Measurements from ENCODE around the gene ORM2. TPM values are rescaled to one million over a fixed set of nuclear protein-coding genes. Genes with fewer than 3 reads are reported as not detected.

Gene ORM2
- total and polyA plus RNA-seq, 2 of the 8 experiments (the other 6 are each of a cell fraction or from before 2014, with no cell fraction given), result 1.3 TPM; not detected in 1

GRCh38 chr9:114343471-114344187 lies 14.0 kb downstream of the ORM2 start:
- no peak overlapping the region for H3K18ac ChIP-seq (ENCODE audit: extremely low read depth, low read length)
- H2BK12ac ChIP-seq (ENCODE audit: low read depth, low read length), result no peak overlapping the region
- H3K9ac ChIP-seq (replicated peaks in 1 of 4; ENCODE audit: extremely low read depth in 1 of 4, low read depth in 3 of 4, low read length in 3 of 4), result no peak overlapping the region
- H2BK20ac ChIP-seq (ENCODE audit: low read length), result no peak overlapping the region
- H3K27ac ChIP-seq (ENCODE audit: low read depth, low read length), result no peak overlapping the region
- WGBS, 2 experiments (ENCODE audit: extremely low coverage in 1 of 2, insufficient coverage in 1 of 2, insufficient read length in 1 of 2, insufficient replicate concordance in 2 of 2, low coverage in 1 of 2, low lambda C conversion rate in 2 of 2, missing lambda C conversion rate in 1 of 2), result 87% methylated on average over 9 of the region's 9 CpGs; no CpG with 5 or more reads in 1 of the 2 experiments
- H4K20me1 ChIP-seq (replicated peaks in 1 of 2; ENCODE audit: control insufficient read depth in 1 of 2, insufficient read depth in 2 of 2, low read length in 2 of 2), result peaks cover 0 to 2% of the 10 kb centered on the region in 2 experiments
- H3K79me1 ChIP-seq (ENCODE audit: low read depth, low read length), result no peaks in the 10 kb centered on the region
- no peak overlapping the region for H2BK120ac ChIP-seq (replicated peaks; ENCODE audit: low read depth, low read length)
- no peak overlapping the region for H3K14ac ChIP-seq (ENCODE audit: insufficient read length)
- POLR2A ChIA-PET (ENCODE audit: partially characterized antibody), result interaction anchor here (1.1 to 2.5 kb wide), 3 partner anchors 12 to 45 kb away, joined by 3 to 8 read pairs (median 4); no protein-coding TSS in a partner anchor
- no peak overlapping the region for H3K56ac ChIP-seq (replicated peaks; ENCODE audit: insufficient read length, low read depth, low read length)
- H2BK15ac ChIP-seq (ENCODE audit: low read length), result no peak overlapping the region
- no peaks in the 10 kb centered on the region for H3K9me3 ChIP-seq (ENCODE audit: insufficient read depth in 2 of 2, low read depth in 1 of 2, low read length in 1 of 2)
- H3K4ac ChIP-seq (replicated peaks; ENCODE audit: insufficient read length, low read depth, low read length), result no peak overlapping the region
- CTCF ChIA-PET (ENCODE audit: partially characterized antibody), result interaction anchor here (1.0 to 2.8 kb wide), 5 partner anchors 10 to 65 kb away, joined by 3 to 14 read pairs (median 4); no protein-coding TSS in a partner anchor
- H3K4me1 ChIP-seq (replicated peaks in 1 of 4; ENCODE audit: control insufficient read depth in 3 of 4, insufficient read depth in 4 of 4, low read length in 3 of 4), result peaks cover 0 to 2% (median under 1%) of the 10 kb centered on the region in 4 experiments; a peak in 4 of 7 replicates
- peaks cover 12 to 74% (median 50%) of the 10 kb centered on the region in 4 experiments for H3K36me3 ChIP-seq (ENCODE audit: control insufficient read depth in 2 of 4, insufficient read depth in 4 of 4, low read length in 3 of 4)
- no peak overlapping the region for H3K4me2 ChIP-seq (ENCODE audit: insufficient read depth in 1 of 2, low read depth in 2 of 2, low read length in 2 of 2)
- no peak for FAIRE-seq
- H4K8ac ChIP-seq (ENCODE audit: extremely low read depth, insufficient read depth, low read length), result no peak overlapping the region
- H3K4me3 ChIP-seq (ENCODE audit: extremely low read depth in 1 of 4, insufficient read depth in 2 of 4, low read depth in 3 of 4, low read length in 4 of 4), result no peak overlapping the region
- no peaks in the 10 kb centered on the region for H3K23me2 ChIP-seq (ENCODE audit: low read depth, low read length)
- no peak overlapping the region for H2BK5ac ChIP-seq (ENCODE audit: low read depth, low read length)
- no peak overlapping the region for H4K5ac ChIP-seq (ENCODE audit: insufficient read length, low read depth, low read length)
- H4K91ac ChIP-seq (replicated peaks; ENCODE audit: insufficient read length, low read length), result no peak overlapping the region
- H2AK5ac ChIP-seq (ENCODE audit: low read depth, low read length), result no peak overlapping the region
- H2AFZ ChIP-seq (ENCODE audit: low read length), result no peak overlapping the region
- H3K79me2 ChIP-seq (ENCODE audit: control insufficient read depth in 1 of 2, insufficient read depth in 2 of 2, low read length in 2 of 2), result no peaks in the 10 kb centered on the region
- no peaks in the 10 kb centered on the region for H3K27me3 ChIP-seq (replicated peaks in 1 of 4; ENCODE audit: control insufficient read depth in 3 of 4, extremely low read depth in 1 of 4, insufficient read depth in 3 of 4, low read length in 3 of 4)
- no peak for DNase-seq (ENCODE audit: low read depth in 1 of 2, low spot score in 2 of 2)
- H3K23ac ChIP-seq (ENCODE audit: insufficient read length), result no peak overlapping the region
- TF ChIP-seq KDM4A (IDR thresholded peaks at IDR 0.05; ENCODE audit: low read depth, low read length, severe bottlenecking) (no peak), BRCA1 (IDR thresholded peaks at IDR 0.05; ENCODE audit: low read depth, low read length) (no peak), SUZ12 (IDR thresholded peaks at IDR 0.05; ENCODE audit: low read length) (no peak), RAD21 (IDR thresholded peaks at IDR 0.05 in 1 of 2, conservative IDR thresholded peaks at IDR 0.05 in 1 of 2; ENCODE audit: low read depth in 2 of 2, low read length in 2 of 2) (no peak), ZNF274 (IDR thresholded peaks at IDR 0.05; ENCODE audit: borderline replicate concordance, extremely low read depth, low read length) (no peak), RXRA (IDR thresholded peaks at IDR 0.05; ENCODE audit: insufficient read depth, low read depth, low read length) (no peak), SAP30 (IDR thresholded peaks at IDR 0.05; ENCODE audit: insufficient read depth, insufficient replicate concordance, low read length) (no peak), CTCF (IDR thresholded peaks at IDR 0.05; ENCODE audit: control extremely low read depth in 1 of 3, insufficient read depth in 1 of 3, low read depth in 1 of 3, low read length in 3 of 3) (no peak), KDM5A (IDR thresholded peaks at IDR 0.05; ENCODE audit: low read length) (no peak)
